ENCODE data around the gene DES. TPM values are rescaled to one million over a fixed set of nuclear protein-coding genes. Genes with fewer than 3 reads are reported as not detected.

The DES gene
- total RNA-seq, 2 donors from 2014 or later: 1.1 to 3.5 TPM

DNA sequence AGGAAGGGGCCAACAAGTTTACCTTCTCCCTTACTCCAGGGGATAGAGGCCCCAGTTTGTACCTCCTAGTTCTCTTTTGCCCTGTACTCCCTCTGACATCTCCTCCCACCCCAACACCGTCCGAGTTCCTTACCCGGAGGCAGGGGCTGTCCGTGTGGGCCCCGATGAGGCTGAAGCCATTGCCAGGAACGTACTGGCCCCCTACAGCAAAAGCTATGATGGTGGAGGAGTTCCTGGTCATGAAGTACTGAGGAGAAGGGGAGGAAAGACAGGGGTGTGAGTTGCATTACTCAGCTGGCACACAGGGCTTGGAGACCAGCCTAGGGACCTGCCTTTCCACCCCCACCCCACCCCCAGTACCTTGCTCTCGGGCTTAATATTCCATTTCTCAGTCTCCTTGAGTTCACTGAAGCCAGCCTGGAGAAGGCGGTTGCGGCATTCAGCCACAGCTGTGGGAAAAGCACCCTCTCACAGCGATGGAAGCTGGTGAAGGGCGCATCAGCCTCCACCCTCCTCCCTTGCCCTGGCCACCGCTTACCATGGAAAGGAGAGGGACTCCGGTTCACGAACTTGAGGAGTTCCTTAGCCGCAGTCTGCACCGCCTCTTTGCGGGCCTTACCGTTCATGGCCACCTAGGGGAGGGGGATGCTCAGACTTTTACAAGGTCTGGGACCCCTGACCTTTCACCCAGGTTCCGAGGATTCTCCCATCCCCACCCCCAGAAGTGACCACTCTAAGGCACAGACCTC, 31.5 kb upstream of the DES start:
- no peaks in the 10 kb centered on the region for H3K9me3 Mint-ChIP-seq
- TF ChIP-seq, protein P1, sequence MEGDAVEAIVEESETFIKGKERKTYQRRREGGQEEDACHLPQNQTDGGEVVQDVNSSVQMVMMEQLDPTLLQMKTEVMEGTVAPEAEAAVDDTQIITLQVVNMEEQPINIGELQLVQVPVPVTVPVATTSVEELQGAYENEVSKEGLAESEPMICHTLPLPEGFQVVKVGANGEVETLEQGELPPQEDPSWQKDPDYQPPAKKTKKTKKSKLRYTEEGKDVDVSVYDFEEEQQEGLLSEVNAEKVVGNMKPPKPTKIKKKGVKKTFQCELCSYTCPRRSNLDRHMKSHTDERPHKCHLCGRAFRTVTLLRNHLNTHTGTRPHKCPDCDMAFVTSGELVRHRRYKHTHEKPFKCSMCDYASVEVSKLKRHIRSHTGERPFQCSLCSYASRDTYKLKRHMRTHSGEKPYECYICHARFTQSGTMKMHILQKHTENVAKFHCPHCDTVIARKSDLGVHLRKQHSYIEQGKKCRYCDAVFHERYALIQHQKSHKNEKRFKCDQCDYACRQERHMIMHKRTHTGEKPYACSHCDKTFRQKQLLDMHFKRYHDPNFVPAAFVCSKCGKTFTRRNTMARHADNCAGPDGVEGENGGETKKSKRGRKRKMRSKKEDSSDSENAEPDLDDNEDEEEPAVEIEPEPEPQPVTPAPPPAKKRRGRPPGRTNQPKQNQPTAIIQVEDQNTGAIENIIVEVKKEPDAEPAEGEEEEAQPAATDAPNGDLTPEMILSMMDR (conservative IDR thresholded peaks at IDR 0.05): no peak
- H3K36me3 Mint-ChIP-seq (ENCODE audit: low read depth): peaks cover 30% of the 10 kb centered on the region
- H3K27me3 Mint-ChIP-seq (ENCODE audit: insufficient read depth): no peaks in the 10 kb centered on the region
- WGBS, 2 experiments (ENCODE audit: insufficient coverage in 1 of 2, insufficient read length in 1 of 2): 62 to 78% methylated on average over 12 to 19 of the region's 19 CpGs
- peak overlapping the region; percentile 87 for H3K4me3 Mint-ChIP-seq
- no peaks in the 10 kb centered on the region for H3K9me3 ChIP-seq (ENCODE audit: control insufficient read depth, low read length)
- H3K4me1 ChIP-seq (ENCODE audit: control insufficient read depth, insufficient read depth, low read length): peaks cover 4% of the 10 kb centered on the region
- no peak for DNase-seq
- no peak overlapping the region for H3K27ac ChIP-seq (ENCODE audit: low read depth, low read length)
- H3K9ac ChIP-seq (ENCODE audit: extremely low read depth, low read length, poor library complexity, severe bottlenecking): peak overlapping the region; percentile 75
- H3K27me3 ChIP-seq (ENCODE audit: control insufficient read depth, insufficient read depth, low read length, poor library complexity, severe bottlenecking): no peaks in the 10 kb centered on the region
- H3K4me3 ChIP-seq (ENCODE audit: low read length): peak overlapping the region; percentile 88
- peak overlapping the region; percentile 96 for H3K27ac Mint-ChIP-seq
- no peaks in the 10 kb centered on the region for H3K4me1 Mint-ChIP-seq
- peaks cover 25% of the 10 kb centered on the region for H3K36me3 ChIP-seq (ENCODE audit: control insufficient read depth, insufficient read depth, low read length)

DNA sequence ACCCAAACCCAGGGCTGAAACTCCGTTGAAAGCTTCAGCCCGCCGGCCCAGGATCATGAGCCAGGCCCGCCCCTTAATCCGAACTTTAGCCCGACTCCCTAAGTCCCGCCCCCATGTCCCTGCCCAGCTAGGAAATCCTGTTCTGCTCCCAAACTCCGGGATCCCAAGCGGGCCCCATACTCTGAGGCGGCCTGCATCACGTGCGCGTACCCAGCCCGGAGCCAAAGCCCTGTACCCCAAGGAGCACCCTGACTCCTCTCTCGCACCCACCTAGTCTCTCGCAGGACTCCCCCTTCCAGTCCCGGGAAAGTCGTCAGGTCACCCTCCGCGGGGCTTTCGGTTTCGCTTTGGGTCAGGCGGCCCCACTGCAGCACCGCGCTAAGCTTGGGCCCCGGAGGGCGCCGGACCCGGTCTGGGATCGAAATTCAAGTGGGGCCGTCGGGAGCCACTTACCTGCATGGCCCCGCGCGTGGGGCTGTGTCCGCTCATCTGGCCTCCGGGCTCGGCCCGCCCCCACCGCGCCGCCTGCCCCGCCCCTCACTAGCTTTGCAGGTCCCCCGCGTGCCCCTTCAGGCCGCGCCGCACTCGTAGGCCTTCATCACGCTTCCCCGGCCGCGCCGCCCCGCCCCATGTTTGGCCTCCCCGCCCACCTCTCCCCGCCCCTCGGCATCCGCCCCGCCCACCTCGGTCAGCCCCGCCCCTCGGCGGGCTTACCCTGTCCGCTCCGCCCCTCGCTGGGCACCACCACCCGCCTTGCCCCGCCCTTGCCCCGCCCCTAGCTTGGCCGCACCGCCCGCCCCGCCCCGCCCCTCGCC, 30.7 kb upstream of the DES start, which contains the start of gene DNPEP:
TSS of gene DNPEP (minus strand) at position 607 of the 815 bp plus-strand sequence. CDS start at position 489, 118 bp downstream.
- Mint-ChIP-seq H3K9me3 (no peaks in the 10 kb centered on the region), H3K27me3 (ENCODE audit: insufficient read depth) (no peaks in the 10 kb centered on the region), H3K4me1 (no peaks in the 10 kb centered on the region), H3K36me3 (ENCODE audit: low read depth) (peaks cover 26% of the 10 kb centered on the region), H3K4me3 (peak within 1 kb of the TSS; percentile 87), H3K27ac (peak within 1 kb of the TSS; percentile 96)
- WGBS, 2 experiments (ENCODE audit: insufficient coverage in 1 of 2, insufficient read length in 1 of 2): 0% methylated on average over 17 to 69 of the region's 76 CpGs
- H3K9ac ChIP-seq (ENCODE audit: extremely low read depth, low read length, poor library complexity, severe bottlenecking): peak within 1 kb of the TSS; percentile 75
- H3K27me3 ChIP-seq (ENCODE audit: control insufficient read depth, insufficient read depth, low read length, poor library complexity, severe bottlenecking): no peaks in the 10 kb centered on the region
- peaks cover 4% of the 10 kb centered on the region for H3K4me1 ChIP-seq (ENCODE audit: control insufficient read depth, insufficient read depth, low read length)
- TF ChIP-seq, protein P1 (conservative IDR thresholded peaks at IDR 0.05): no peak
- peak within 1 kb of the TSS; percentile 88 for H3K4me3 ChIP-seq (ENCODE audit: low read length)
- peak within 1 kb of the TSS; percentile 65 for H3K27ac ChIP-seq (ENCODE audit: low read depth, low read length)
- H3K36me3 ChIP-seq (ENCODE audit: control insufficient read depth, insufficient read depth, low read length): peaks cover 20% of the 10 kb centered on the region
- peak; percentile 98 for DNase-seq
- no peaks in the 10 kb centered on the region for H3K9me3 ChIP-seq (ENCODE audit: control insufficient read depth, low read length)

DNA sequence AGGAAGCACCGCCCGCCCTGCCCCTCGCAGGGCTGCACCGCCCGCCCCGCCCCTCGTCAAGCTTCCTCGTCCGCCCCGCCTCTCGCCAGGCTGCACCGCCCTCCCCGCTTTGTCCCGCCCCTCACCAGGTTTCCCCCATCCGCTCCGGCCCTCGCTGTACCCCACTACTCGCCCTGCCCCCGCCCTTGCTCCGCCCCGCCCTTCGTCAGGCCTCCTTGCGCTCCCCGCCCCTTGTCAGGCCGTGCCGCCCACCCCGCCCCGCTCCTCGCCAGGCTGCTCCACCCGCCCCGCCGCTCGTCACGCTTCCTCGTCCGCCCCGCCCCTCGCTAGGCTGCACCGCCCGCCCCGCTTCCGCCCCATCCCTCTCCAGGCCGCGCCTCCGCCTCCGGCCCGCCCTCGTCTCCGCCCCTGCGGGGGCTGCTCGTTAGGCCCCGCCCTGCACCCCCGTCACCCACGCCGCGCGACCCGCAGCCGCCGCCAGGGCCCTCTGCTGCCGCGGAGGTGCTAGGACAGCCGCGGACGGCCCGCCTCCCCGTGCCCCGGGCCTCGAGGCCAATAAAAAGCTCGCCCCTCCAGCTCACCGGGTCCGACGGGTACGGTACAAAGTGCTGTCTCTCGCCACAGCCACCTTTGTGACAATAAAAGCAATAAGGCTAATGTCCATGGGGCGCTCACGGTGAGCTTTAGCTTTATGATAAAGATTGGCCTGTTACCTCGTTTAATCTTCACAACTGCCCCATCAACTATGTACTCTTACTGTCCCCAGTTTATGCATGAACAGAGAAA, 29.9 kb upstream of the DES start:
- Histone ChIP-seq H3K36me3 (ENCODE audit: control insufficient read depth, insufficient read depth, low read length) (peaks cover 18% of the 10 kb centered on the region), H3K27me3 (ENCODE audit: control insufficient read depth, insufficient read depth, low read length, poor library complexity, severe bottlenecking) (no peaks in the 10 kb centered on the region), H3K27ac (ENCODE audit: low read depth, low read length) (no peak overlapping the region), H3K9me3 (ENCODE audit: control insufficient read depth, low read length) (no peaks in the 10 kb centered on the region), H3K4me3 (ENCODE audit: low read length) (peak overlapping the region; percentile 73), H3K4me1 (ENCODE audit: control insufficient read depth, insufficient read depth, low read length) (peaks cover 4% of the 10 kb centered on the region), H3K9ac (ENCODE audit: extremely low read depth, low read length, poor library complexity, severe bottlenecking) (no peak overlapping the region)
- H3K36me3 Mint-ChIP-seq (ENCODE audit: low read depth): peaks cover 24% of the 10 kb centered on the region
- no peaks in the 10 kb centered on the region for H3K9me3 Mint-ChIP-seq
- WGBS, 2 experiments (ENCODE audit: insufficient coverage in 1 of 2, insufficient read length in 1 of 2): 3 to 8% methylated on average over 25 to 78 of the region's 78 CpGs
- peak; percentile 99 for DNase-seq
- TF ChIP-seq, protein P1 (conservative IDR thresholded peaks at IDR 0.05): peak; percentile 72
- no peaks in the 10 kb centered on the region for H3K4me1 Mint-ChIP-seq
- H3K27ac Mint-ChIP-seq: peak overlapping the region; percentile 18
- H3K4me3 Mint-ChIP-seq: peak overlapping the region; percentile 87
- peaks cover under 1% of the 10 kb centered on the region for H3K27me3 Mint-ChIP-seq (ENCODE audit: insufficient read depth)

All from endodermal cell (in vitro differentiated cells).